ENCODE measurements around the gene ZDHHC3.

The ZDHHC3 gene

GRCh38 chr3:44924457-44925084, 51.4 kb downstream of the ZDHHC3 start:
- no peak for DNase-seq

- no peak for DNase-seq
Observed at GRCh38 chr3:44923632-44924456, 52.1 kb downstream of the ZDHHC3 start.

GRCh38 chr3:44920081-44920480, 55.9 kb downstream of the ZDHHC3 start:
- no peak for DNase-seq

- DNase-seq = no peak
Observed at GRCh38 chr3:44918581-44918980, 57.4 kb downstream of the ZDHHC3 start.

- no peak for DNase-seq
Observed at GRCh38 chr3:44918087-44918486, 57.9 kb downstream of the ZDHHC3 start.

- no peak for DNase-seq
Observed at GRCh38 chr3:44915702-44916438, 60.1 kb downstream of the ZDHHC3 start.

DNA sequence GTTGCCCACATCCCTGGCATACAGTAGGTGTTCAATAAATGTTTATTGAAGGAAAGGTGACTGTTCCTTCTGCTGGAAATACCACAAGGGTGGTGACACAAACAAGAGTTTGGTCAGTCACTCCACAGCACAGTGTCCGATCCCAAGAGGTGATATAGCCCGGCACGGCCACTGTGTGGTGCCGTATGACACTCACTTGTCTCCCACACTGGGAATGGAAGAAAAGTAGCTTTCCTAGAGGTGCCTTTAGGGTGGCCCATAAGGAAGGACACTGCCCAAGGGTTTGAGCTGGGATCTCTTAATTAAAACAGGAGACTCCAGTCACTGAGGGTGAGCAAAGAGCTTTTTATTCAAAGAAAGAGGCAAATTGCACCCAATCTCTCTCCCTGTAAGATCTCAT, 61.0 kb downstream of the ZDHHC3 start:
- no peak for DNase-seq

DNA sequence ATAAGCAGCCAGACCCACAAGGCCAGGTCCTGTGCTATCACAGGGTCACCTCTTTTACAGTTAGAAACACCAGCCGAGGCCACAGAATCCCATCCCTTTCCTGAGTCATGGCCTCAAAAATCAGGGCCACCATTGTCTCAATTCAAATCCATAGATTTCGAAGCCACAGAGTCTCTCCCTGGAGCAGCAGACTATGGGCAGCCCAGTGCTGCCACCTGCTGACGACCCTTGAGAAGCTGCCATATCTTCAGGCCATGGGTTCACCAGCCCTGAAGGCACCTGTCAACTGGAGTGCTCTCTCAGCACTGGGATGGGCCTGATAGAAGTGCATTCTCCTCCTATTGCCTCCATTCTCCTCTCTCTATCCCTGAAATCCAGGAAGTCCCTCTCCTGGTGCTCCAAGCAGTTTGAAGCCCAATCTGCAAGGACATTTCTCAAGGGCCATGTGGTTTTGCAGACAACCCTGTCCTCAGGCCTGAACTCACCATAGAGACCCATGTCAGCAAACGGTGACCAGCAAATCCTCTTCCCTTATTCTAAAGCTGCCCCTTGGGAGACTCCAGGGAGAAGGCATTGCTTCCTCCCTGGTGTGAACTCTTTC, 62.0 kb downstream of the ZDHHC3 start:
- peak; percentile 51 for DNase-seq

DNA sequence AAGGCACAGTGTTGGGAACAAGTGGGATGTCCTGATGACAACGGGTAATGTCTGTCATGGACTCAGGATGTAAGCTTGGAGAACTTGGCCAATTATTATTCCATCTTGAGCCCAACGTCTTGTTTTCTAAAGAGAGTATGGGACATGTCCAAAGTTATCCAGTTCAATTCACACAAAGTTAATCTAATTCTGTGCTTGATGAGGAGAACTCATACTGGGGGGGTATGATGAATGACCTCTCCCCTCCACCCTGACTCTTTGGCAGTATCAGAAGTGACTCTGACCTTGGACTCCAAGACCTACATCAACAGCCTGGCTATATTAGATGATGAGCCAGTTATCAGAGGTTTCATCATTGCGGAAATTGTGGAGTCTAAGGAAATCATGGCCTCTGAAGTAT, 65.3 kb downstream of the ZDHHC3 start:
- DNase-seq = no peak

- no peak for DNase-seq
Observed at GRCh38 chr3:44909063-44909462, 66.9 kb downstream of the ZDHHC3 start.

- no peak for DNase-seq
Observed at GRCh38 chr3:44907612-44908011, 68.4 kb downstream of the ZDHHC3 start.

GRCh38 chr3:44906997-44907396, 69.0 kb downstream of the ZDHHC3 start:
- DNase-seq = no peak

DNA sequence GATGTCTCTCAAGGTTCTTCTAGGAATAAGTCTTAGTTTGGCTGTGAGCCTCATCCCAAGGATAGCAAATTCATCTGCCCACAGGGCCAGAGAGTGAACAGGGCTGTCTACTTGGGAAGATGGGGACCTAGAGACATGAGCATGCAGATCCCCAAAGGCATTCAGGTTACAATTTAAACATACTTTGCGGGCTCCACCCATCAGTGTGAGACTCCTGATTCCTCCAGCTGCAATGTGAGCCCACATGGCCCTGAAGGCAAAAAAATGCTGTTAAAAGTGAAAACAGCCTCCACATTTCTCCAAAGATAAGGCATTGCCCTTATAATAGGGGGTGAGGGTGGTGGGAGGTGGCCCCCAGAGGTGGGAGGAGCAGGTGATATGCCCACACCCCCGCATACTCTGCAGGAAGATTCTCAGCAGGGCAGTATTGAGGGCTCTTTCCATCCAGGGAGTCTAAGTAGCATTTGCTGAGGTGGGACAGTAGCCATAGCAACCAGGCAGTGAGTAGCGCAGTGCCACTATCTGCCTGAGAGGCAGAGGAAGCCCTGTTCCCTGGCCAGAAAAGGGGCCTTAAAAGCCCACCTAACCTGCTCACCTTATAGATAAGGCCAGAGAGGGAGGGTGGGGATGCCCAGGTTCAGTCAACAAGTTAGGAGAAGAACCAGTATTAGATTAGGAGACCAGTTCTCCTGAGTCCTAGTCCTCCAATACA, 70.4 kb downstream of the ZDHHC3 start:
- DNase-seq = no peak

GRCh38 chr3:44903751-44904150, 72.2 kb downstream of the ZDHHC3 start:
- no peak for DNase-seq

DNA sequence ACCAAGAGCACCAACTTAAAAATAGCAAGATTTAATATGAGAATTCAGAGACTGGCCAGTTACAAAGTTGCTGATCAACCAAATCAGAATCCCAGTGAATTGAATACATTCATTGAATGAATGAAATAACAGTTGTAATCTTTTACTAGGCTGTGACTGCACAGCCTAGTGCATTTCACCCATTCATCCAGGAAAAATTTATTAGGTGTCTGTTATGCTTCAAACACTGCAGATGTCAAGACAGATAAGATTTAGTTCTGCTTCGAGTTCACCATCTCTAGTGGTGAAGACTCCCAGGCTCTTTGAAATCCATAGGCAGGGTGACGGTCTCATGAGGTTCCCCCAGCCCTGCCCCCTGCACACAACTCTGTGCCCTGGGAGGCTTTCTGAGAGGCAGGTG, 72.7 kb downstream of the ZDHHC3 start:
- DNase-seq = no peak

- no peak for DNase-seq
Observed at GRCh38 chr3:44902628-44903027, 73.3 kb downstream of the ZDHHC3 start.

GRCh38 chr3:44899683-44900367, 76.1 kb downstream of the ZDHHC3 start:
- no peak for DNase-seq

GRCh38 chr3:44896440-44896839, 79.5 kb downstream of the ZDHHC3 start:
- DNase-seq = no peak

DNA sequence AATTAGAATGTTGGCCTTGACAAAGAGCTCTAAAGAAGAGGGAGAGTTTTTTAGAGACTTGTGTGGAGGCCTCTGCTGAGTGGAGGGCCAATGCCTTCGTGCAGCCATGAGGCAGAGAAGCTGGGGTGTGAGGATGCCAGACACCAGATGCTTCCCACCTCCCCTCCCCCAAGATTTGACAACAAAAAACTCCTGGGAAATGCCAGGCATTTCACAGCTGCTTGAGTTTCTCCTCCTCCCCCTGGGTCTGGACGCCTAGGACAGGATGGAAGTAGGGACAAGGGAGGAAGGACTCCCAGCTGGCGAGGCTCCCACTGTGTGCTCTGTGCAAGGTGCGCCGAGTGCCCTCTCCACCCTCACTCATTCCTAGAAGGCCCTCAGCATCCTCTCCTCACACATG, 81.5 kb downstream of the ZDHHC3 start:
- DNase-seq = no peak

- no peak for DNase-seq
Observed at GRCh38 chr3:44893097-44893496, 82.9 kb downstream of the ZDHHC3 start.

GRCh38 chr3:44892689-44893088, 83.3 kb downstream of the ZDHHC3 start:
- DNase-seq = no peak

DNA sequence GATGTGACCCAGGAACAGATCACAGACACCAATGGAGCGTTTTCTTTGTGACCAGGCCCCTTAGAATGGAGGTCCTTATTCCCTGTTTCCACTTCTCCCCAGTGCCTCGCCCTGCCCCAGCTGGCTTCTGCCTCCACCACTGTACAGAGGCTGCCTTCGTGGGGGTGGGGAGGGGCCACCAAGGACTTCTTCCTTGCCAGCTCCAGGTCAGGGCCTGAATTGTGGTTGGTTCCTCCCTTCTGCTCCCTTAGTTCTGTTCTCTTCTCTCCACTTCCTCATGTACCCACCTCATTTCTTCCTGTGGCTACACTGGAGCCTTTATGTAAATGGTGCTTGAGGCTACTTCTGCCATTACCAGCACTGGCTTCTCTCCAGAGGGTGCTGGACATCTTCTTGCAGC, 85.1 kb downstream of the ZDHHC3 start:
- DNase-seq = no peak

All from activated gamma-delta T cell treated with Interleukin-2 at 50 U/mL for 16 hours (primary cell).